Choroid plexus epithelial cell (primary cell): ENCODE measurements around the gene NHS.

Experiments used
- DNase-seq: peaks from one replicate; pipeline ENCODE4 v3.0.0-alpha.2; 2010; ENCODE audit warnings: low read depth
- H3K4me3 ChIP-seq: 2 replicates; pipeline ENCODE4 v1.5.1; 2011; ENCODE audit warnings: low read depth, mild to moderate bottlenecking, control low read depth, low read length, moderate library complexity
- CTCF ChIP-seq: conservative IDR thresholded peaks from 2 replicates; pipeline ENCODE4 v1.5.1; 2011; ENCODE audit warnings: low read depth, mild to moderate bottlenecking, control low read depth, inconsistent platforms, low read length, moderate library complexity

NHS gene

GRCh38 chrX:17629519-17629918 is 254.5 kb downstream of the NHS start:
- no peak for DNase-seq
- no peak for TF ChIP-seq CTCF
- no peak overlapping the region for H3K4me3 ChIP-seq

GRCh38 chrX:17631647-17632046 is 256.6 kb downstream of the NHS start:
- no peak for DNase-seq
- H3K4me3 ChIP-seq: no peak overlapping the region
- TF ChIP-seq CTCF: no peak

- TF ChIP-seq CTCF: no peak
- peak; percentile 25 for DNase-seq
- H3K4me3 ChIP-seq: no peak overlapping the region
Observed at GRCh38 chrX:17632942-17633341, 257.9 kb downstream of the NHS start.

- DNase-seq: no peak
- no peak for TF ChIP-seq CTCF
- H3K4me3 ChIP-seq: no peak overlapping the region
Observed at GRCh38 chrX:17633546-17633945, 258.5 kb downstream of the NHS start.

GRCh38 chrX:17634542-17635207 is 259.7 kb downstream of the NHS start:
- no peak for TF ChIP-seq CTCF
- no peak overlapping the region for H3K4me3 ChIP-seq
- no peak for DNase-seq

GRCh38 chrX:17635231-17635630 is 260.2 kb downstream of the NHS start:
- DNase-seq: peak; percentile 82
- H3K4me3 ChIP-seq: no peak overlapping the region
- no peak for TF ChIP-seq CTCF

- H3K4me3 ChIP-seq: no peak overlapping the region
- no peak for TF ChIP-seq CTCF
Observed at GRCh38 chrX:17637235-17637634, 262.2 kb downstream of the NHS start.

More at GRCh38 chrX:17637235-17637634, 262.2 kb downstream of the NHS start:
- DNase-seq: no peak
